ENCODE results near the gene ZNF628.

Gene ZNF628

DNA sequence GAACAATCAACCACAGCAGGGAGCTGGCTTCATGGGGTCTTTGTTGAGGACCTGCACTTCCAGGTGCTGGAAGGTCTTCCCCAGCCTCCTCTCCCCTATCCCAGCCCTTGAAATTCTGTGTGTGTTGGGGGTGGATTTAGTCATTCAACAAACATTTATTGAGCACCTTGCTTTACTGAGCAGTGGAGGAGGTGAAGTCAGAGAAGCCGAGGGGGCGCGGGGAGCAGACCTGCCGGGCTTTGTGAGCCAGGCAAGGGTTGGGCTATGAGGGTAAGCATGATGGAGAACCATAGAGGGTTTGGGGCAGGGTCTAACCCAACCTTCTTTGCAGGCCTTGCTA, 8.4 kb upstream of the ZNF628 start:
- Histone ChIP-seq H3K9me3 (no peaks in the 10 kb centered on the region), H3K4me3 (no peak overlapping the region), H3K36me3 (no peaks in the 10 kb centered on the region), H3K27me3 (peaks cover 0 to 5% of the 10 kb centered on the region in 2 donors), H3K4me1 (peaks cover 0 to 9% (median 3%) of the 10 kb centered on the region in 4 donors), H3K27ac (no peak overlapping the region)
- peak in 1 of 2 donors; percentile 64 for DNase-seq
- TF ChIP-seq, protein P1, sequence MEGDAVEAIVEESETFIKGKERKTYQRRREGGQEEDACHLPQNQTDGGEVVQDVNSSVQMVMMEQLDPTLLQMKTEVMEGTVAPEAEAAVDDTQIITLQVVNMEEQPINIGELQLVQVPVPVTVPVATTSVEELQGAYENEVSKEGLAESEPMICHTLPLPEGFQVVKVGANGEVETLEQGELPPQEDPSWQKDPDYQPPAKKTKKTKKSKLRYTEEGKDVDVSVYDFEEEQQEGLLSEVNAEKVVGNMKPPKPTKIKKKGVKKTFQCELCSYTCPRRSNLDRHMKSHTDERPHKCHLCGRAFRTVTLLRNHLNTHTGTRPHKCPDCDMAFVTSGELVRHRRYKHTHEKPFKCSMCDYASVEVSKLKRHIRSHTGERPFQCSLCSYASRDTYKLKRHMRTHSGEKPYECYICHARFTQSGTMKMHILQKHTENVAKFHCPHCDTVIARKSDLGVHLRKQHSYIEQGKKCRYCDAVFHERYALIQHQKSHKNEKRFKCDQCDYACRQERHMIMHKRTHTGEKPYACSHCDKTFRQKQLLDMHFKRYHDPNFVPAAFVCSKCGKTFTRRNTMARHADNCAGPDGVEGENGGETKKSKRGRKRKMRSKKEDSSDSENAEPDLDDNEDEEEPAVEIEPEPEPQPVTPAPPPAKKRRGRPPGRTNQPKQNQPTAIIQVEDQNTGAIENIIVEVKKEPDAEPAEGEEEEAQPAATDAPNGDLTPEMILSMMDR (IDR thresholded peaks at IDR 0.05): no peak
- intact Hi-C loops (cut with DNase I; ENCODE audit: low total_unique reads): no loop called here

- no peak overlapping the region for H3K27ac ChIP-seq
- no peaks in the 10 kb centered on the region for H3K36me3 ChIP-seq
- H3K27me3 ChIP-seq: peaks cover 0 to 12% of the 10 kb centered on the region in 2 donors
- H3K4me1 ChIP-seq: peaks cover 0 to 20% (median 6%) of the 10 kb centered on the region in 4 donors
- H3K9me3 ChIP-seq: no peaks in the 10 kb centered on the region
- no peak for DNase-seq
- TF ChIP-seq, protein P1 (IDR thresholded peaks at IDR 0.05): no peak
- intact Hi-C loops (cut with DNase I; ENCODE audit: low total_unique reads): no loop called here
- no peak overlapping the region for H3K4me3 ChIP-seq
Observed at GRCh38 chr19:55471266-55471665, 5.2 kb upstream of the ZNF628 start.

GRCh38 chr19:55472463-55472862, 4.0 kb upstream of the ZNF628 start:
- H3K4me3 ChIP-seq: no peak overlapping the region
- H3K9me3 ChIP-seq: no peaks in the 10 kb centered on the region
- no peak overlapping the region for H3K27ac ChIP-seq
- no peaks in the 10 kb centered on the region for H3K36me3 ChIP-seq
- TF ChIP-seq, protein P1 (IDR thresholded peaks at IDR 0.05): no peak
- DNase-seq: no peak
- H3K27me3 ChIP-seq: peaks cover 0 to 12% of the 10 kb centered on the region in 2 donors
- peaks cover 0 to 21% (median 7%) of the 10 kb centered on the region in 4 donors for H3K4me1 ChIP-seq
- intact Hi-C loops (cut with DNase I; ENCODE audit: low total_unique reads): no loop called here

GRCh38 chr19:55473225-55474012, 3.0 kb upstream of the ZNF628 start:
- no peaks in the 10 kb centered on the region for H3K36me3 ChIP-seq
- H3K27ac ChIP-seq: no peak overlapping the region
- peaks cover 0 to 12% of the 10 kb centered on the region in 2 donors for H3K27me3 ChIP-seq
- intact Hi-C loops (cut with DNase I; ENCODE audit: low total_unique reads): no loop called here
- H3K4me3 ChIP-seq: no peak overlapping the region
- peaks cover 0 to 24% (median 12%) of the 10 kb centered on the region in 4 donors for H3K4me1 ChIP-seq
- TF ChIP-seq, protein P1 (IDR thresholded peaks at IDR 0.05): no peak
- no peaks in the 10 kb centered on the region for H3K9me3 ChIP-seq
- DNase-seq: no peak

DNA sequence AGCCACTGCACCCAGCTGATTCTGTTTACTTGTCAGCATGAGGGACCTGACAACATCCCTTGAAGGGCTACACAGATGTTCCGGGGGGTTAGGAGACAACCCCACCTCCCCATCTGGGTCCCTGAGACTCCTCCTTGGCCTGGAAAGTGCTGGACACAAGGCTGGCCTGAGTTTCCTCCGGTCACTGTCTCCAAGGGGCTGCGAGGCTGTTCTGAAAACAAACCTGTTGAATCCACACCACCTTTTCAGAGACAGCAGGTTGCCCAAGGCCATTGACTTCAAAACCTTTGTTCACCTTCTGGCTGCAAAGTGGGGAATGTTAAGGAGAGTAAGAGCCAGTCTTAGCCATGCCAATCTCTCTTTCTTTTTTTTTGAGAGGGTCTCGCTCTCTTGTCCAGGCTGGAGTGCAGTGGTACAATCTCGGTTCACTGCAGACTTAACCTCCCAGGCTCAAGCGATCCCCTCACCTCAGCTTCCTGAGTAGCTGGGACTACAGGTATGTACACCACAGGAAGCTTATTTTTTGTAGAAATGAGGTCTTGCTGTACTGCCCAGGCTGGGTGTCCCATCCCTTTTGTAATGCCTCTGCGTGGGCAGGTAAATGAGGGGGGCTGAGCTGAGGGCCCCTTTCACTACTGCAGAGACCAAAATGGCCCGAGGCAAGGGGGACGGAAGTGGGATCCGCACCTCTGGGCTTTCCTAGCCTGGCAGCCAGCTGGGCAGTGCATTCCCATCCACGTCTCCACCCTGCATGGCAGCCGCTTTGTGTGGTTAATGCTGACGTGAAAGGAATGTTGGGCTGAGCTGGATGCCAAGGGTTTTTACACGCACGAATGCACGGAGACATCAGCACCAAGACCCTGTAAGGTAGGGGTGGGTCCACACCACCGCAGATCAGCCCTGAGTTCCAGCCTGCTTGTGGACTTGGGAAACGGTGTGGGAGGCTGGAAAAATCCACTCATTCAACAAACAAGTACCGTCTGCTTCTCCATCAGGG, 1.9 kb upstream of the ZNF628 start:
- peaks cover 0 to under 1% (median 0%) of the 10 kb centered on the region in 3 donors for H3K36me3 ChIP-seq
- H3K4me1 ChIP-seq: peaks cover 0 to 25% (median 12%) of the 10 kb centered on the region in 4 donors
- intact Hi-C loops (cut with DNase I; ENCODE audit: low total_unique reads): no loop called here
- TF ChIP-seq, protein P1 (IDR thresholded peaks at IDR 0.05): no peak
- peaks cover 0 to 12% of the 10 kb centered on the region in 2 donors for H3K27me3 ChIP-seq
- H3K27ac ChIP-seq: no peak overlapping the region
- DNase-seq: no peak
- no peaks in the 10 kb centered on the region for H3K9me3 ChIP-seq
- no peak overlapping the region for H3K4me3 ChIP-seq

All from tibial artery (tissue), 4 donors.